GM13977 (cell line): ENCODE measurements around the gene CLSTN2.

Experiments used
- DNase-seq: peaks from one replicate; pipeline ENCODE4 v3.0.0; 2012; ENCODE audit warnings: low spot score
- in situ Hi-C: fragments of 300-500 bp; cut with MboI; formaldehyde crosslinking; loops from one replicate; pipeline ENCODE4 v1.12.0; 2022; ENCODE audit warnings: low sequenced_read_pairs, low pct_unique_long_range_greater_than_20kb, mixed read lengths, inconsistent platforms; ENCODE audit not compliant: unreplicated experiment
- TF ChIP-seq, protein P1 (sequence below): IDR thresholded peaks from 2 replicates; pipeline ENCODE4 v1.5.1; 2012; ENCODE audit warnings: mild to moderate bottlenecking, control low read depth; ENCODE audit not compliant: insufficient read depth; ENCODE audit errors: extremely low read depth, missing control alignments

The CLSTN2 gene

DNA sequence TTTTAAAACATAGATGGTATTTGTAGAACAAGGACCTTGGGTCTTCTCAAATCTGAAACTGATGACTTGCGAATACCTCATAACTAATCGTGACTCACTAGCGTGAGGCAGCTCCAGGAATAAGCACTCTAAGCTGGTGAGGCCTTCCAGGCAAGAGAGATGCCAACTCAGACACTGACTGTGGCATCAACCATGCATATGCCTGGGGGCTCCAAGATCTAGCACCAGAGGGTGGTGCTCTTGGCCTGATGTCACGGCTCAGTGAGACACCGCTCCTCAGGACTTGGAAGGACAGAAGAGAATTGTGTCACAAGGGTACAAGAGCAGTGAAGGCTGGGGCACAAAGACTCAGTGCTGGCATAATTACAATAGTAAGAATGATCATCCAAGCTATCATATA is 617.9 kb downstream of the CLSTN2 start:
- no peak for DNase-seq
- TF ChIP-seq, protein P1, sequence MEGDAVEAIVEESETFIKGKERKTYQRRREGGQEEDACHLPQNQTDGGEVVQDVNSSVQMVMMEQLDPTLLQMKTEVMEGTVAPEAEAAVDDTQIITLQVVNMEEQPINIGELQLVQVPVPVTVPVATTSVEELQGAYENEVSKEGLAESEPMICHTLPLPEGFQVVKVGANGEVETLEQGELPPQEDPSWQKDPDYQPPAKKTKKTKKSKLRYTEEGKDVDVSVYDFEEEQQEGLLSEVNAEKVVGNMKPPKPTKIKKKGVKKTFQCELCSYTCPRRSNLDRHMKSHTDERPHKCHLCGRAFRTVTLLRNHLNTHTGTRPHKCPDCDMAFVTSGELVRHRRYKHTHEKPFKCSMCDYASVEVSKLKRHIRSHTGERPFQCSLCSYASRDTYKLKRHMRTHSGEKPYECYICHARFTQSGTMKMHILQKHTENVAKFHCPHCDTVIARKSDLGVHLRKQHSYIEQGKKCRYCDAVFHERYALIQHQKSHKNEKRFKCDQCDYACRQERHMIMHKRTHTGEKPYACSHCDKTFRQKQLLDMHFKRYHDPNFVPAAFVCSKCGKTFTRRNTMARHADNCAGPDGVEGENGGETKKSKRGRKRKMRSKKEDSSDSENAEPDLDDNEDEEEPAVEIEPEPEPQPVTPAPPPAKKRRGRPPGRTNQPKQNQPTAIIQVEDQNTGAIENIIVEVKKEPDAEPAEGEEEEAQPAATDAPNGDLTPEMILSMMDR: no peak
- in situ Hi-C loops: no loop called here

DNA sequence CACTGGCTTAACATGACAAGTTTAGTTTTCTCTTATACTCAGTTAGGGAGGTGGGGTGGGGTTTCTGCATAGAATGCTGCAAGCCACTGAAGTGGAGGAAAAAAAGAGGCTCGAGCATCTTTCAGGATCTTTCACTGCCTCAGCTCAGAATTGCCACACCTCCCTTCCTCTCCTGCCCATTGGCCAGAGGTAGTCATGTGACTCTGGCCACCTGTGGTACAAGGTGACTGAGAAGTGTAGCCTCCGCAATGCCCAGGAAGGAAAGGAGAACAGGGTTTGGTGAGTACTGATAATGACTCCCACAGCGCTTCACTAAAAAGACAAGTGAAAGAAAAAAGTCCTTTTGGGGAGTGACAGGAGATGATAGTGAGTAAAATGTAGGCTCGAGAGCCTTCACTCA is 618.6 kb downstream of the CLSTN2 start:
- TF ChIP-seq, protein P1: no peak
- DNase-seq: no peak
- in situ Hi-C loops: no loop called here

DNA sequence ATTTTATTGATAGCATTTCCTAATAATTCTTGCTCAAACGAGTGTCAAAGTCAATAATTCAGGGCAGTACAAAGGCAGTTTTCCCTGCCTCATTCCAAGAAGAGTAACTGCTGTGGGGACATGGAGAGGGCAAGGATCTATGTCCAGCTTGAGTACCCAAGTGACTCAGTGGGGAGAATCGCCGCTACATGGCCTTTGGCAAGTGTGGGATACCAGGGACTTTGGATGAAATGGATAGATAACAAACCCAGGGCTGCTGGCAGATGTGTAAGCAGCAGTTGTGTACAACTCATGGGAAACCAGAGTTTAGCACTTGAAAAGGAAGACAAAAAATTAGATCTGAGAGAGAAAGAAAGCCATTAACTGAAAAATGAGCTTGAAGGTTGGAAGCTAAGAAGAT is 620.7 kb downstream of the CLSTN2 start:
- in situ Hi-C loops: no loop called here
- DNase-seq: no peak
- TF ChIP-seq, protein P1: no peak

DNA sequence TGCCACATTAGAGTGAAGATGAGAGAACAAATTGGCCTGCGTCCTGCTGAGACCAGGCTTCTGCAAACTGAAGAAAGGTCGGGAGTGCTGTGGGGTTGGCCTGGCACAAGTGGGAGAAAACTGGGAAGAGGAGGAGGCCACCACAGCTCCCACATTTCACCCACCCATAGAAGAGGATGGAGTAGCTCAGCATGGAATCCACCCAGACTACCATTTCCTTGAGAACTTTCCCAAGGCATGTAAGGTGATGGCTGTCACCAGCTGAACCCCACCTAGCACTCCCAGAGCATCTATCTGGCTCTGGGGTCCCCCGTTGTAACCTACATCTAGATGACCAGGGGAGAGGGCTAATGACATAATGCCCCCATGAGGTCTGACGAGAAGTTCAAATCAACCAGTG is 622.5 kb downstream of the CLSTN2 start:
- in situ Hi-C loops: no loop called here
- TF ChIP-seq, protein P1: no peak
- no peak for DNase-seq

DNA sequence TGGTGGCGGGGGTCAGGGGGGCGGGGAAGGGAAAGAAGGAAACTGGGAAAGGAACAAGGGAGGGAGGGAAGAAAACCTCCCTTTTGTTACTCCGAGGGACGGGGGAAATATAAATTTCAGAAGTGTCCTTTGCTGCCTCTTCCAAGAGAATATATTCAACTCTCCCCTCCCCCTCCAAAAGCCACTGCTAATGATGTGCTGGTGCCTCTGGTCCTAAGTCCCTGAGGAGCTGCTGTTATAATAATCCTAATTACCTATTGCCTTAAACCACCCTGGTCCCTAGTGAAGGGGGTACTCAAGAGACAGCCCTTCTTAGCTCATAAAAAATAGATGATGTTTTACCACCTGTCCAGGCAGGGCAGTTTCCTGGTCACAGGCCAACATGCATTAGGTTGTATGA is 624.6 kb downstream of the CLSTN2 start:
- in situ Hi-C loops: no loop called here
- TF ChIP-seq, protein P1: no peak
- no peak for DNase-seq

DNA sequence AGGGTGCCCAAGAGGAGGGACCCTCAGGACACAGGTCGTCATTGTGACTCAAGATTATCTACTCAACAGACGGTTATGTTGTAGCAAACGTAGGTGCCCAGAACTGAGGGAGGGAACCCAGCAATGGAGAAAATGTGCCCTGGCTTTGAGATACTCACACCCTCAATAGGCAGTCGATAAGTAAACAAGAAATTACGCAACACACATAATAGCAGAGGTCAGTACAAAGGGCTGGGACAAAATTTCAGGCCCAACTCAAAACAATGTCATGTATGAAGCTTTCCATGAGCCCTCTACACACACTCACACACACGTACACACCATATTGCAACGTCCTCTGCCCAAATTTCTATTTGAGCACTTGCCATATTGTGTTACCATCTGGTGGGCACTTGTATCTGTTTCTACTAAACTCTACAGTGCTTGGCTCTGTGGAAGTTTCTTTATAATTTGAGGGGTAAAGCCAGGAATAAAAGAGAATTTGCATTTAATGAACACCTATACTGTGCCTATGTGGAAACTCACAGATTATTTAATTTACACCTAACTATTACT is 628.3 kb downstream of the CLSTN2 start:
- TF ChIP-seq, protein P1: no peak
- in situ Hi-C loops: no loop called here
- no peak for DNase-seq

DNA sequence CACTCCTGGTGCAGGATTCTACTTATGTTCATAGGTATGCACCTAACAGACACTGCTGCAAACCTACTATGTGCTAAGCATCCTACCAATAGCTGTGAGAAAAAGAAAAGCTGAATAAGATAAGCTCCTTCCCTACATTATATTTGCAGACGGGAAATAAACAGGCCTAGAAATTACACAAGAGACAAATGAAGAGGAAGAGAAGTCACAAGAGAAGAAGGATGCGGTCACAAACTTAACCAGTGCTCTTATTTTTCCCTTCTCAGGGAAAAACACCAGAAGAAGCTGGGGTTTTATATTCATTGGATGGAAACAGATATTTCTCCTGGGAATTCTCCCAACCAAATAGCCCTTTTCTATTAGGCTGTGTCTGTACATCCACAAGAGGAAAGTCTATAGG is 633.1 kb downstream of the CLSTN2 start:
- in situ Hi-C loops: no loop called here
- TF ChIP-seq, protein P1: no peak
- no peak for DNase-seq
